HG03108 (cell line): ENCODE data around the gene MLN.
A peak's percentile ranks its signal among the peaks of the same experiment; 100 is the strongest.

ENCODE experiments used
- ATAC-seq: cut with Tn5 transposase; IDR thresholded peaks from one replicate; pipeline ENCODE4 v1.9.1; 2021; ENCODE audit warnings: moderate library complexity; ENCODE audit not compliant: unreplicated experiment

The MLN gene

DNA sequence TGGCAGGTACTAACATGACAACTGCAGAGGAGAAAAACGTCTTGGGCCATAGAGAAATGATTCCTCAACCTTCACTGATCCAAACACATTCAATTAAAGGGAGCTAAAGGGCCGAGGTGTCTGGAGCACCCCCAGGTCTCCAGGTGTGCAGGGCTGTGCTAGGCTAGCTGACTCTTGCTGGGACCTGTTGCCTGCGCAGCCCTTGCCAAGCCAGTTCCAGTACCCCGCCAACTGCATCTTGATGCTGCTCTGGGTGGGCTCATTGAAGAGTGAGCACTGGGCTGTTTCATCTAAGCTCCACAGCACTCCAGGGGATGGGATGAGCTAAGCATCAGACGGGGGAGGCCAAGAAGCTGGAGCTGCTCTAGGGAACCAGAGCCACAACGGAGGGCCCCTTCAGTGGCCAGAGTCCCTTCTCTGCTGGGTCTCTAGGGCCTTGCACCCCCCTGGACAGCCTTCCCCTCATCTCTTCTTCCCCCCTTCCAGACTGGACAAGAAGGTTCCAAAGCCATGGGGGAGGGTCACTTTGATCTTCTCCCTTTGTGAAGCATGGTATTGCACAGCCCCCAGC is 30.8 kb downstream of the MLN start:
- no peak for ATAC-seq

- no peak for ATAC-seq
Observed at GRCh38 chr6:33772082-33772830, 31.5 kb downstream of the MLN start.

GRCh38 chr6:33771146-33772081 is 32.4 kb downstream of the MLN start:
- ATAC-seq = peak; percentile 45

GRCh38 chr6:33770833-33771145 is 33.0 kb downstream of the MLN start:
- ATAC-seq = no peak

- ATAC-seq = no peak
Observed at GRCh38 chr6:33770124-33770832, 33.5 kb downstream of the MLN start.

- no peak for ATAC-seq
Observed at GRCh38 chr6:33769248-33769821, 34.5 kb downstream of the MLN start.

DNA sequence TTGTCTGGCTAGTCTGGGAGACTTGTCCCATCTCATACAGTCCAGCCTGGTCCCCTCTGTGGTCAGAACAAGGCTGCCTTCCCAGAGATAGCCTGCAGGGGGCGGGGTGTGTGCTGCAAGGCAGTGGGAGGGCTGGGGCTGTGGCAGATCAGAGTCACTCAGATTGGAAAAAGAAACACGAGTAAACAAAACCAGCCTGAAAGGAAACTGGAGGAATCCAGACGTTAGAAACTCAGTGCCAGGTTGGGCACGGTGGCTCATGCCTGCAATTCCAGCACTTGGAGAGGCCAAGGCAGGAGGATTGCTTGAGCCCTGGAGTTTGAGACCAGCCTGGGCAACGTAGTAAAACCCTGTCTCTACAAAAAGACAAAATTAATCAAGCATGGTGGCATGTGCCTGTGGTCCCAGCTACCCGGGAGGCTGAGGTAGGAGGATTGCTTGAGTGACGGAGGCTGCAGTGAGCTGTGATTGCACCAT is 35.1 kb downstream of the MLN start:
- ATAC-seq = no peak

- ATAC-seq = no peak
Observed at GRCh38 chr6:33766921-33767907, 36.6 kb downstream of the MLN start.

DNA sequence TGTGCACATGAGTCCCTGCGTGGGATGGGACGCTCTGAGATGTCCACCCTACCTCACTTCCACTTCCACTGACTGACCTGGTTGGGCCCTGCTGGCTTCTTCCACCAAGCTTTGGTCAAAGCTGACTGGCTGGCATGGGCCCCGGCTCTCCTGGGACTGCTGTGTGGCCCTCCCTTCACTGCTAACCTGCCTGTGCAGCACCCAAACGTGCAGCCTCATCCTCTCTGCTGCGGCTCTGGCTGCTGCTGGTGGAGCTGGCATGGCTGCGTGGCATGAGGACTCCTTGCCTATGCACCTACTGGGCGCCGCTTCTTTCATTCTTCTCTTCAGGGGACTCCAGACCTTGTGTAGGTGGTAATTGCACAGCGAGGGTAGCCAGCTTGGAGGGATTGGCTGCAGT is 38.4 kb downstream of the MLN start:
- ATAC-seq = no peak

DNA sequence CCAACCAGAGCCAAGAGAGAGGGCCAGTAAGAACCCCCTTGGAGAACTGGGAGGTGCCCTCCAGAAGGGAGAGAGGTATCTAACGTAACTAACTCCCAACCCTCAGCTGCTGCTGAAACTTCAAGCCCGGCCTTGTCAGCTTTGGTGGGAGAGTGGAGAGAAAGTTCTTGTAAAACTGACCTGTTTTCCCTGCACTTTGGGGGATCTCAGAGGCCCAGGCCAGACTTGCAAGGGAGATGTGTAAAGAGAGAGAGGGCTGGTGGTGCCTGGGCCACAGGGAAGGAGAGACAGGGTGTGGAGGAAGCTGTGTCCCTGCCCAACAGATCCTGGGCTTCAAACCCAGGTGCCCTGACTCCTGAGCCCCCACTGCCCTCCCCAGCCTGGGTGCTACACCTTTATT is 39.8 kb downstream of the MLN start:
- no peak for ATAC-seq

DNA sequence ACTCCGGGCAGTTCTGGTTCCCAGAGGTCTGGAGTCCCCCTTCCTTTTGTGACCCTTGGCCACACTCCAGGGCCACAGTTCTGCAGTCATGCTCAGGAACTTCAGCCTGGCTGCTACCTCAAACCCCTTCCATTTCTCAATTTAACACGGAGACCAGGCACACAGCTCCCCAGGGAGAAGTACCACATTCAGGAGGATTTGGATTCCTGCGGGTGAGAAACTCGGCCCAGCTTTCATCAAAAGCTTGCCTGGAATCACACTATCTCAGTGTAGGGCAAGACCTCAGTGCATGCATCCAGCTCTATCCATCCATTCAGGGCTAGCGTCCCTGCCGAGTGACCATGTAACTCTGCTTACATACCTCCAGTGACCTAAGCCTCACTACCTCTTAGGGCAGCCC is 40.3 kb downstream of the MLN start:
- no peak for ATAC-seq

- no peak for ATAC-seq
Observed at GRCh38 chr6:33762713-33763112, 41.1 kb downstream of the MLN start.

GRCh38 chr6:33761922-33762629 is 41.7 kb downstream of the MLN start:
- ATAC-seq = no peak

GRCh38 chr6:33761581-33761921 is 42.3 kb downstream of the MLN start:
- ATAC-seq = no peak

GRCh38 chr6:33759887-33760629 is 43.7 kb downstream of the MLN start:
- no peak for ATAC-seq

- no peak for ATAC-seq
Observed at GRCh38 chr6:33758815-33759216, 45.0 kb downstream of the MLN start.

DNA sequence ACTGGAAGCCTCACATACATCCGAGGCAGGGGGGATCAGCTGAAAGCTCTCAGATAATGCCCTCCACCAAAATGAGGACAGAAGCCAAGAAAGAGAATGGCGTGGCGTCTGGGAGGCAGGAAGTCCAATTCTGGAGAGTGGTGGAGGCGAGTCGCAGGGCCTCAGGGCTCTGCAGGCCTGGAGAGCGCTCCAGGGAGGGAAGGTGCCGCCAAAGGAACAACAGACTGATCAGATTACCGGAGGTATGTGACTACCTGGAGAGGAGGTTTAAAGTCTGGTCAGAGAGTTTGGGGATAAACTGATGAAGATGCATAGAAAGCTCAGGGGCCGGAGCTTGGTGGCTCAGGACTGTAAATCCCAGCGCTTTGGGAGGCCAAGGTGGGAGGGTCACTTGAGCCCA is 45.9 kb downstream of the MLN start:
- ATAC-seq = no peak

DNA sequence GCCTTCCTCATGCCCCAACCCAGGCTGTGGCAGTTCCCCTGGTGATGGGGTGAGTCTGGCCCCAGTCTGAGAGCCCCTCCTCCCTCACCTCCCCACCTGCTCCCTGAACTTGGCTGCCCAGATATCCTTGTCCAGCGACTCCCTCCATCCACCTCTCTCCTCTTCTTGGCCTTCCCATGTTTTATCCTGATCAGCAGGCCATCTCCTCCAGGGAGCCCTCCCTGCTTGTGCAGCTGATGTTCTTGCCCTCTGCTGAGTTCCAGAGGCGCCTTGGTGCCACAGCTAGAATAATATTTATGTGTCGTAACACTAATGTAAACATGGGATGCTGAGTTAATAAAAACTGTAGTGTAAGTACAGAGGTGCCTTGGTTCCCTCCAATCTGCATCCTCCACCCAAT is 46.7 kb downstream of the MLN start:
- no peak for ATAC-seq
